HL-60/S4 treated with retinoic acid at 250 ng/mL for 4 days and 3 days (cell line): Measurements from ENCODE around the gene CD1E.
"Not testable (repeated sequence)": the region's sequence is repeated elsewhere in the genome, so short reads cannot be mapped to it uniquely, and the experiment has no call there.

Source experiments
- in situ Hi-C: fragments of 300-500 bp; cut with MboI; formaldehyde crosslinking; loops from 2 replicates; pipeline ENCODE4 v1.7.0; 2022; ENCODE audit warnings: low sequenced_read_pairs

The CD1E gene

DNA sequence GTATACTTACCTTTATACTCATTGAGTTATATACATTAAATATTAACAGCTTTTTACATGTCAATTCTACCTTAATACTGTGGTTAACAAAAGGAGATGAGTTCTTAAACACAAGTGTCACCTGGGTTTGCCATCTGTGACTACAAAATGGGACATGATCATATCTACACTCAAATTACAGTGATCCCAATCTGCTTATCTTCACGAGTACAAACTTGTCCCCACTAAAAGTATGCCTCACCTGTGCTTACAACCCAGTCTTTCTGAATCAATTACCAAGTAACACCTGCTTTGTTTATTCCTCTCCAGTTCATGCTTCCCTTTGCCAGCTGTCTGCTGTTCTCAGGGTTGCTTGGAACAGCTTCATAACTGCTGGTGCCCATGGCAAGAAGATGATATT, 8.8 kb downstream of the CD1E start:
- in situ Hi-C loops = no loop called here

GRCh38 chr1:158362941-158363340, 9.2 kb downstream of the CD1E start:
- in situ Hi-C loops = no loop called here

GRCh38 chr1:158366783-158367182, 13.1 kb downstream of the CD1E start:
- in situ Hi-C loops = no loop called here

GRCh38 chr1:158371188-158371953, 17.7 kb downstream of the CD1E start:
- in situ Hi-C loops = no loop called here

DNA sequence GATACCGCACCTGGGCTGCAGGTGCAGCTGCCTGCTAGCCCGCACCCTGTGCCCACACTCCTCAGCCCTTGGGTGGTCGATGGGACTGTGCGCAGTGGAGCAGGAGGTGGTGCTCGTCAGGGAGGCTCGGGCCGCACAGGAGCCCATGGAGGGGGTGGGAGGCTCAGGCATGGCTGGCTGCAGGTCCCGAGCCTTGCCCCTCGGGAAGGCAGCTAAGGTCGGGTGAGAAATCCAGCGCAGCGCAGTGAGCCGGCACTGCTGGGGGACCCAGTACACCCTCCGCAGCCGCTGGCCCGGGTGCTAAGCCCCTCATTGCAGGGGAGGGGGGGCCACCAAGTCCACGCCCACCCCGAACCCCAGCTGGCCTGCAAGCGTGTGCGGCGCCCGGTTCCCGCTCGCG, 20.4 kb downstream of the CD1E start:
- in situ Hi-C loops = not testable (repeated sequence)

GRCh38 chr1:158374860-158375259, 21.2 kb downstream of the CD1E start:
- in situ Hi-C loops = no loop called here

- in situ Hi-C loops = no loop called here
These were observed 36.6 kb downstream of the CD1E start for GRCh38 chr1:158390331-158390730.

DNA sequence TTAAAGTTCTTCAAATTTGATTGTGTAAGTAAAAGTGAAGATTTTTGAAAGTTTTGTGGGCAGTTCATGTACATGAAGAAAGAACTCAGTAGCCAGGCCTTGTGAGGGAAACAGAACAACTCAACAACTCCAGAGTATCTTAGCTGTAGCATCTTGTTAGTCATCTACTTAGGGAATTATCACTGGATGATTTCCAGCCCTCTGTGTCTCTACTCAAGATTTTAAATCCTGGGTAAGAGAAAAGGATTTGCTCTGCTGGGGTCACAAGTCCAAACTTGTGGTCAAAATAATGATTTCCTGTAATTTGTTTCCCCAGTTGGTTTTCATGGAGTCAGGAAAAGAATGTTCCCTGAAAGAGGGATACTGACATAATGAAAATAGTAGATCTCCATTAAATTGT, 37.4 kb downstream of the CD1E start:
- in situ Hi-C loops = no loop called here

GRCh38 chr1:158393476-158393875, 39.8 kb downstream of the CD1E start:
- in situ Hi-C loops = no loop called here

DNA sequence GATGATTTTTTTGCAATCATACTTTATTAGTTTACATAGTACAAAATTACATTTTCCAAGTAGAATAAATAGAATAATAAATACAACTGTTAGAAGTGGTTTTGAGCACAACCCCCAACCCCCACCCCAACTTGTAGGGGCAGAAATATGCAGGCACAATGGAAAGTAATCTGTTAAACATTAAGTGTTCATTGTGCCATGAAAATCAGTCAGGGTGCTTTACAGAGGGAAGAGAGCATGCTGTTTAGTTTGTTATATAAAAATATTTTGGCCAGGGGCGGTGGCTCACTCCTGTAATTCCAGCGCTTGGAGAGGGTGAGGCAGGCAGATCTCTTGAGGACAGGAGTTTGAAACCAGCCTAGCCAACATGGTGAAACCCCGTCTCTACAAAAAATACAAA, 43.0 kb downstream of the CD1E start:
- in situ Hi-C loops = no loop called here

GRCh38 chr1:158398818-158399514, 45.3 kb downstream of the CD1E start, which contains the start of gene OR10T2:
Gene OR10T2 (minus strand): TSS chr1:158399466. CDS start chr1:158399466, 0 bp downstream.
- in situ Hi-C loops = no loop called here

- in situ Hi-C loops = no loop called here
These were observed 47.2 kb downstream of the CD1E start for GRCh38 chr1:158400871-158401270.

- in situ Hi-C loops = no loop called here
These were observed 53.4 kb downstream of the CD1E start for GRCh38 chr1:158407092-158407491.
